Panc1 (cell line): ENCODE measurements around the gene SSBP3. TPM values are rescaled to one million over a fixed set of nuclear protein-coding genes. Genes with fewer than 3 reads are reported as not detected.

Experiments
- ATAC-seq: fragments of 200-7000 bp; cut with Tn5 transposase; 2 replicates; pipeline ENCODE4 v1.9.1; 2020; ENCODE audit warnings: mild to moderate bottlenecking, moderate library complexity
- BruUV-seq: library from RNA; stranded (reverse); fragments of 400-500 nt; replicated peaks from 2 replicates; lab custom pipeline; 2021; lab: Mats Ljungman, UMichigan
- CTCF ChIA-PET: fragments of 300-600 bp; sonication (Branson Sonifier 250); formaldehyde crosslinking; loops from one replicate; lab custom pipeline; 2022; ENCODE audit warnings: antibody characterized with exemption; lab: Charles Lee
- POLR2A ChIA-PET: fragments of 300-600 bp; sonication (Branson Sonifier 250); formaldehyde crosslinking; loops from one replicate; lab custom pipeline; 2022; ENCODE audit warnings: antibody characterized with exemption; lab: Charles Lee
- DNase-seq: peaks from one replicate; pipeline ENCODE4 v3.0.0-alpha.2; 2010; ENCODE audit warnings: low read depth, low spot score
- H3K27ac ChIP-seq: 2 replicates; pipeline ENCODE4 v1.5.1; 2011; ENCODE audit warnings: mild to moderate bottlenecking, low read length, inconsistent platforms
- H3K27me3 ChIP-seq: fragments of 200-500 bp; sonication (Bioruptor generic); 2 replicates; pipeline ENCODE4 v1.6.0; 2014; ENCODE audit warnings: low read length, inconsistent platforms; ENCODE audit not compliant: control insufficient read depth, insufficient read depth
- H3K36me3 ChIP-seq: fragments of 200-500 bp; sonication (Bioruptor generic); 2 replicates; pipeline ENCODE4 v1.5.1; 2014; ENCODE audit warnings: inconsistent platforms, mild to moderate bottlenecking, low read length, moderate library complexity; ENCODE audit not compliant: control insufficient read depth, insufficient read depth
- H3K4me1 ChIP-seq: 2 replicates; pipeline ENCODE4 v1.5.1; 2011; ENCODE audit warnings: inconsistent platforms, mild to moderate bottlenecking, low read length, moderate library complexity; ENCODE audit not compliant: control insufficient read depth, insufficient read depth
- H3K4me3 ChIP-seq, 2 experiments: 2 replicates each; pipeline ENCODE4 v1.5.1; 2011 to 2012; ENCODE audit warnings: low read depth in 2 of 2, low read length in 2 of 2, mild to moderate bottlenecking in 2 of 2, inconsistent platforms in 1 of 2, moderate library complexity in 1 of 2
- H3K9me3 ChIP-seq: fragments of 200-500 bp; sonication (Bioruptor generic); 2 replicates; pipeline ENCODE4 v1.5.1; 2014; ENCODE audit warnings: low read depth, mild to moderate bottlenecking, inconsistent platforms, low read length, moderate library complexity; ENCODE audit not compliant: control insufficient read depth, insufficient read depth
- POLR2AphosphoS5 ChIP-seq: IDR thresholded peaks from 2 replicates; pipeline ENCODE4 v1.6.1; 2012; ENCODE audit warnings: mild to moderate bottlenecking, low read depth, low read length, moderate library complexity
- SIN3A ChIP-seq: IDR thresholded peaks from 2 replicates; pipeline ENCODE4 v1.6.1; 2012; ENCODE audit warnings: low read depth, mild to moderate bottlenecking, low read length, moderate library complexity, borderline replicate concordance; ENCODE audit not compliant: insufficient read depth
- TCF7L2 ChIP-seq: IDR thresholded peaks from 2 replicates; pipeline ENCODE4 v1.6.1; 2011; ENCODE audit warnings: mild to moderate bottlenecking, low read depth, low read length, inconsistent platforms
- in situ Hi-C: cut with HindIII; loops from 2 replicates; pipeline ENCODE4 v1.10.0; 2016; ENCODE audit warnings: low sequenced_read_pairs, low pct_unique_long_range_greater_than_20kb
- intact Hi-C: fragments of 100-400 bp; cut with micrococcal nuclease; formaldehyde crosslinking; loops from one replicate; pipeline ENCODE4 v1.10.0; 2022; ENCODE audit not compliant: unreplicated experiment
- total RNA-seq: library from RNA; stranded (reverse); gene quantifications from one replicate; pipeline ENCODE4 v1.2.1, GENCODE V29; 2021; ENCODE audit not compliant: unreplicated experiment
- TF ChIP-seq, protein P1 (sequence below), 2 experiments: IDR thresholded peaks; 2 replicates each; pipeline ENCODE4 v1.6.1; 2011 to 2012; ENCODE audit warnings: low read depth in 2 of 2, control low read depth in 1 of 2, low read length in 1 of 2, mild to moderate bottlenecking in 1 of 2, moderate library complexity in 1 of 2; ENCODE audit not compliant: insufficient read depth in 1 of 2
- TF ChIP-seq, protein P2 (sequence below): fragments of 450-650 bp; IDR thresholded peaks from 2 replicates; pipeline ENCODE4 v1.5.1; 2017; ENCODE audit warnings: mild to moderate bottlenecking

The SSBP3 gene
- total RNA-seq, 1 experiment from 2014 or later = 22.5 TPM

DNA sequence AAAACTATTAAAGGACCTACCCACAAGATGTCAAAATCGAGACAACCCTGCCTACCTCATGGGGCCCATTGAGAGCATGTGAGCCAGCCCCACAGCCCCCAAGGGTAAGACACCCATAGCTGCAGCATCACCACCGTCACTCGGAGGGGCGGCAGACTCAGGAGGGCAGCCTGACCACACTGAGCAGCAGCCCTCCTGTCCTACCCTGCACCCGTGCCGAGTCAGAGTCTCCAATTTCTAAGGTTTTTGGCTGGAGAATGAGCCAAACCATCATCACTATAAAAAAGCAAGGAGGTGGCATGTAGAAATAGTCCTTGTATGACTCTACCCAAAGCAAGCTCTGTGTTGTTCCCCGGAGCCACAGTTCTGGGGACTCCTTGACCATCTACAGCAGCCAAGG lies 94.7 kb downstream of the SSBP3 start:
- Histone ChIP-seq H3K27me3 (no peaks in the 10 kb centered on the region), H3K4me3 (no peak overlapping the region), H3K36me3 (no peaks in the 10 kb centered on the region), H3K27ac (no peak overlapping the region), H3K4me1 (no peaks in the 10 kb centered on the region), H3K9me3 (no peaks in the 10 kb centered on the region)
- ATAC-seq = 0 out of 2 replicates have a peak, but pooled peaks have one; percentile 23
- ChIA-PET POLR2A (interaction anchor here (0.6 kb wide), 1 partner anchor 54 kb away, joined by 3 read pairs; no protein-coding TSS in a partner anchor), CTCF (no interaction called here)
- no TSS peak for BruUV-seq
- TF ChIP-seq POLR2AphosphoS5 (no peak), TCF7L2 (no peak), SIN3A (no peak)
- TF ChIP-seq, protein P1, sequence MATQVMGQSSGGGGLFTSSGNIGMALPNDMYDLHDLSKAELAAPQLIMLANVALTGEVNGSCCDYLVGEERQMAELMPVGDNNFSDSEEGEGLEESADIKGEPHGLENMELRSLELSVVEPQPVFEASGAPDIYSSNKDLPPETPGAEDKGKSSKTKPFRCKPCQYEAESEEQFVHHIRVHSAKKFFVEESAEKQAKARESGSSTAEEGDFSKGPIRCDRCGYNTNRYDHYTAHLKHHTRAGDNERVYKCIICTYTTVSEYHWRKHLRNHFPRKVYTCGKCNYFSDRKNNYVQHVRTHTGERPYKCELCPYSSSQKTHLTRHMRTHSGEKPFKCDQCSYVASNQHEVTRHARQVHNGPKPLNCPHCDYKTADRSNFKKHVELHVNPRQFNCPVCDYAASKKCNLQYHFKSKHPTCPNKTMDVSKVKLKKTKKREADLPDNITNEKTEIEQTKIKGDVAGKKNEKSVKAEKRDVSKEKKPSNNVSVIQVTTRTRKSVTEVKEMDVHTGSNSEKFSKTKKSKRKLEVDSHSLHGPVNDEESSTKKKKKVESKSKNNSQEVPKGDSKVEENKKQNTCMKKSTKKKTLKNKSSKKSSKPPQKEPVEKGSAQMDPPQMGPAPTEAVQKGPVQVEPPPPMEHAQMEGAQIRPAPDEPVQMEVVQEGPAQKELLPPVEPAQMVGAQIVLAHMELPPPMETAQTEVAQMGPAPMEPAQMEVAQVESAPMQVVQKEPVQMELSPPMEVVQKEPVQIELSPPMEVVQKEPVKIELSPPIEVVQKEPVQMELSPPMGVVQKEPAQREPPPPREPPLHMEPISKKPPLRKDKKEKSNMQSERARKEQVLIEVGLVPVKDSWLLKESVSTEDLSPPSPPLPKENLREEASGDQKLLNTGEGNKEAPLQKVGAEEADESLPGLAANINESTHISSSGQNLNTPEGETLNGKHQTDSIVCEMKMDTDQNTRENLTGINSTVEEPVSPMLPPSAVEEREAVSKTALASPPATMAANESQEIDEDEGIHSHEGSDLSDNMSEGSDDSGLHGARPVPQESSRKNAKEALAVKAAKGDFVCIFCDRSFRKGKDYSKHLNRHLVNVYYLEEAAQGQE (IDR thresholded peaks at IDR 0.05; ENCODE audit: insufficient read depth in 1 of 2, low read depth in 2 of 2, low read length in 1 of 2) = no peak
- TF ChIP-seq, protein P2, sequence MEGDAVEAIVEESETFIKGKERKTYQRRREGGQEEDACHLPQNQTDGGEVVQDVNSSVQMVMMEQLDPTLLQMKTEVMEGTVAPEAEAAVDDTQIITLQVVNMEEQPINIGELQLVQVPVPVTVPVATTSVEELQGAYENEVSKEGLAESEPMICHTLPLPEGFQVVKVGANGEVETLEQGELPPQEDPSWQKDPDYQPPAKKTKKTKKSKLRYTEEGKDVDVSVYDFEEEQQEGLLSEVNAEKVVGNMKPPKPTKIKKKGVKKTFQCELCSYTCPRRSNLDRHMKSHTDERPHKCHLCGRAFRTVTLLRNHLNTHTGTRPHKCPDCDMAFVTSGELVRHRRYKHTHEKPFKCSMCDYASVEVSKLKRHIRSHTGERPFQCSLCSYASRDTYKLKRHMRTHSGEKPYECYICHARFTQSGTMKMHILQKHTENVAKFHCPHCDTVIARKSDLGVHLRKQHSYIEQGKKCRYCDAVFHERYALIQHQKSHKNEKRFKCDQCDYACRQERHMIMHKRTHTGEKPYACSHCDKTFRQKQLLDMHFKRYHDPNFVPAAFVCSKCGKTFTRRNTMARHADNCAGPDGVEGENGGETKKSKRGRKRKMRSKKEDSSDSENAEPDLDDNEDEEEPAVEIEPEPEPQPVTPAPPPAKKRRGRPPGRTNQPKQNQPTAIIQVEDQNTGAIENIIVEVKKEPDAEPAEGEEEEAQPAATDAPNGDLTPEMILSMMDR = no peak
- DNase-seq = no peak
- intact Hi-C loops (loop anchor here (5.0 kb wide), 1 partner anchor 176 kb away; no protein-coding TSS in a partner anchor), in situ Hi-C loops (no loop called here)

DNA sequence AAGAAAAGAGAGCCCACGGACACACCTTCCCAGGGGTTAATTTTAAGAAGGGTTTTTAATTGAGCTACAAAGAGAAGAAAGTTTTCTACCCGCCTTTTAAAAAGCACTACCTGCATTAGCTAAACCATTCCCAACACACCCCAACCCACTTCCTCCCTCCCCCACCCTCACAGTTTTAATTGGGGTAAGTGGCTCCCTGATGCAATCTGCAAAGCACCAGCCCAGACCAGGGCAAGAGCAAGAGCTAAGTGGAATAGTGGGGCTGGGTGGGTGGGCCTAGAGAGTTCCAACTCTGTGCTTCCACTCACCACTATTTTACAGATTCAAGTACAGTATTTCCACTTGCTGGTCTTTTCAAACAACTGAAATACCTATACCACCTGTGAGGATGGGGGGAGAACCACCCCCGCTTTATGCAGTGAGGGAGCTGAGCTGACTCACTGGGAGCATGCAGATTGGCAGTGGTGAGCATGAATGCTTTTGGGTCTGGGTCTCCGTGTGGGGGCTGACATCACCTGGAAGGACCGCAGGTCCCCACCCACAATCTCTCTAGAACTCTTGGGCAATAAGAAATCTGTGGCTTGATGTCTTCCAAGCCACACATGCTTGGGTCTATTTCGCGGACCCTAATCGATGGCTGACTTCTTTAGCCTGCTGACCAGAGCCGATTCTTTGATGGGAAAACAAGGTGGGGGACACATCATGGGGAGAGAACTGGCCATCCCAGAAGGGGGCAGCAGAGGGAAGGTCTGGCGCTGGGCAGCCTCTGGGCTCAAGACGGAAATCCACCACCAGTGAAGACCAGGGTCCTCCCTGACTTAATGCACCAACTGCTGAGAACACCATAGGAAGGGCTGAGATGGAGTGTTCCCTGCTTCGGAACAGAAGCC lies 95.5 kb downstream of the SSBP3 start:
- Histone ChIP-seq H3K9me3 (no peaks in the 10 kb centered on the region), H3K27ac (no peak overlapping the region), H3K4me3 (no peak overlapping the region), H3K4me1 (no peaks in the 10 kb centered on the region), H3K36me3 (no peaks in the 10 kb centered on the region), H3K27me3 (no peaks in the 10 kb centered on the region)
- TF ChIP-seq TCF7L2 (no peak), POLR2AphosphoS5 (no peak), SIN3A (no peak)
- TF ChIP-seq, protein P2 = no peak; the same call in 1 of the 2 replicates
- TF ChIP-seq, protein P1 (IDR thresholded peaks at IDR 0.05; ENCODE audit: insufficient read depth in 1 of 2, low read depth in 2 of 2, low read length in 1 of 2) = no peak
- DNase-seq = no peak
- CTCF ChIA-PET = interaction anchor here (0.6 kb wide), 1 partner anchor 54 kb away, joined by 3 read pairs; no protein-coding TSS in a partner anchor
- no TSS peak for BruUV-seq
- intact Hi-C loops = loop anchor here (5.0 kb wide), 1 partner anchor 177 kb away; no protein-coding TSS in a partner anchor
- POLR2A ChIA-PET = no interaction called here
- peak; percentile 52; the same call in 1 of the 2 replicates for ATAC-seq
- in situ Hi-C loops = no loop called here
